Natural killer cell treated with Interleukin-12 subunit alpha and Interleukin-12 subunit beta and Interleukin-15 and Interleukin-18, amount 100 ng/mL, for 72 hours (primary cell): ENCODE results near the gene ARSB. TPM values are rescaled to one million over a fixed set of nuclear protein-coding genes. Genes with fewer than 3 reads are reported as not detected.
"Not testable (repeated sequence)": the region's sequence is repeated elsewhere in the genome, so short reads cannot be mapped to it uniquely, and the experiment has no call there.

ENCODE experiments used
- ATAC-seq, 2 donors: fragments of 150-1000 bp; cut with Tn5 transposase in 1 of 2; sonication (Bioruptor Pico), chemical (Tn5 transposase) in 1 of 2; 2 replicates each; pipeline ENCODE4 v1.10.0; 2021
- DNase-seq: peaks from one replicate; pipeline ENCODE4 v3.0.0; 2022; ENCODE audit warnings: low spot score
- H3K27ac Mint-ChIP-seq, 2 donors: 1 replicate in 1 of 2; 2 replicates in 1 of 2; pipeline ENCODE4 v1.8.0; 2022; ENCODE audit warnings: mixed read lengths in 2 of 2, mild to moderate bottlenecking in 1 of 2, moderate library complexity in 1 of 2
- H3K27me3 Mint-ChIP-seq, 2 donors: 1 replicate in 1 of 2; 2 replicates in 1 of 2; pipeline ENCODE4 v1.8.0; 2022; ENCODE audit warnings: mixed read lengths in 2 of 2
- H3K36me3 Mint-ChIP-seq: one replicate; pipeline ENCODE4 v1.8.0; 2022; ENCODE audit warnings: mixed read lengths
- H3K4me1 Mint-ChIP-seq, 2 donors: 1 replicate in 1 of 2; 2 replicates in 1 of 2; pipeline ENCODE4 v1.8.0; 2022; ENCODE audit warnings: low read depth in 2 of 2, mixed read lengths in 2 of 2, mild to moderate bottlenecking in 1 of 2
- H3K4me3 Mint-ChIP-seq: one replicate; pipeline ENCODE4 v1.8.0; 2022; ENCODE audit warnings: mixed read lengths
- H3K9me3 Mint-ChIP-seq: 2 replicates; pipeline ENCODE4 v1.8.0; 2022; ENCODE audit warnings: mixed read lengths
- total RNA-seq, 2 donors: library from RNA; stranded (reverse); gene quantifications; one replicate each; pipeline ENCODE4 v1.2.3, GENCODE V29; 2022

ARSB gene
- total RNA-seq, 2 donors from 2014 or later: 15.4 to 22.3 TPM

DNA sequence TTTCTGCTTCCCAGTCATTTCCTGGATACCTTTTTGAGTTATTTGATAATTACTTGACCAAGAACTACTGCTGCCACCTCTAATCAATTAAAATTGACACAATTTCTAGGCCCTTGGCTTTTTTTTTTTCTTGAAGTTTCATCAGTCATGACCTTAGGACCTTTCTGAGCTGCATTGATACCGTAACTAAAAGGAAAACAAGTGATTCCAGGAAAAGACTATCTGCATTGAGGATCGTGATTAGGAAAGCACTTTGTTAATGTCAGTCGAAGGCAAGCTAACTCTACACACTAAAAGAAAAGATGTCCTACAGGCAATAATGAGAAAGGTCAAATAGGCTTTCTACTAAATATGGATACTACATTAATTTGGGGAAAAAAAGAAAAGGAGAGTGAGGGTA, 69.9 kb downstream of the ARSB start:
- Mint-ChIP-seq H3K36me3 (no peaks in the 10 kb centered on the region), H3K27me3 (no peaks in the 10 kb centered on the region), H3K4me1 (no peaks in the 10 kb centered on the region), H3K9me3 (no peaks in the 10 kb centered on the region), H3K4me3 (no peak overlapping the region), H3K27ac (no peak overlapping the region)
- ATAC-seq (no peak), DNase-seq (no peak)

DNA sequence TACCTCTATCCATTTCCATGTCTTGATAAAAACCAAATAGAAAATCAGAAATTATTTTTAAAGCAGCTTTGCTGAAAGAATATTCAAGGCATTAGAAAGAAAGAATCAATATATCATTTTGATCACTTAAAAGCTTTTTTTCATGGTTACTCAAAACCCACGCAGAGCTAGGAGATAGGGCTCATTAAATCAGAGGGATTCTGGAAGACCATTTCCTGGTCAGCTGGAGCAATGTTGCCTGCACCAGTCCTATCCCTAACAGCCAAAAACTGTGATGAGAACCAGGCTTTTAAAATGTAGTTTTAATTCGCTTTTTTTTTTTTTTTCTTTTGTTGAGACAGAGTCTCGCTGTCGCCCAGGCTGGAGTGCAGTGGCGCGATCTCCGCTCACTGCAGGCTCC, 72.3 kb downstream of the ARSB start:
- H3K4me3 Mint-ChIP-seq: no peak overlapping the region
- H3K36me3 Mint-ChIP-seq: no peaks in the 10 kb centered on the region
- peaks cover 0 to 5% of the 10 kb centered on the region in 2 donors for H3K4me1 Mint-ChIP-seq
- H3K27me3 Mint-ChIP-seq: peaks cover 0 to 2% of the 10 kb centered on the region in 2 donors
- no peaks in the 10 kb centered on the region for H3K9me3 Mint-ChIP-seq
- H3K27ac Mint-ChIP-seq: no peak overlapping the region
- DNase-seq (no peak), ATAC-seq (no peak)

DNA sequence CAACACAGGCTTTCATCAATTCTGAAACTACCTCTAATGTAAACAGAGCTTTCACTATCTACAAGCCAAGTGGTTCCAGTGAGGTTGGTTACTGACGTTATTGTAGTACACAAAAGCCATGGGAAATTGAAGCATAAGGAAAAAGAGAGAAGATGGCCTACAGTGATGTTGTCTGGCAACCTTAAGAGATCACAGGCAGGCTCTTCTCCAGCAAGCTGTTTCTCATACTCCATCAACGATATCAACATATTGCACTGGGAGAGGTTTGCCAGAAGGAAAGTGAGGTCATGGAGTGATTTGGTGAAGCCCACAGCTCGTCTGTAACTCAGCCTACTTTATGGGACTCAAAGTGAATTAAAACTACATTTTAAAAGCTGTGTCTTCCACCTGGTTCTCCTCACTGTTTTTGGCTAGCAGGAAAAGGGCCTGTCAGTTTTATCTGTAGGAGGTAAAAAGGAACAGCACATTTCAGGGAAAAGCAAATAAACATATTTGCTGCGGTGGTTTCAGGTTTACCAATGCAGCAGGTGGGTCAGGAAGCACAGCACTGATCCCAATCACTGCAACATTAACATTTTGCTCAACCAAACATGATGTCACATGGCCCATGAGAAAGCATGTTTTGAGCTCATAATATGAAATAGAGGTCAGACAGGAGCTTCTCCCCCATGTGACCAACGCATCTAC, 72.9 kb downstream of the ARSB start:
- DNase-seq (no peak), ATAC-seq (no peak)
- Mint-ChIP-seq H3K4me1 (peaks cover 0 to 5% of the 10 kb centered on the region in 2 donors), H3K4me3 (no peak overlapping the region), H3K36me3 (no peaks in the 10 kb centered on the region), H3K9me3 (no peaks in the 10 kb centered on the region), H3K27me3 (peaks cover 0 to 2% of the 10 kb centered on the region in 2 donors), H3K27ac (no peak overlapping the region)

DNA sequence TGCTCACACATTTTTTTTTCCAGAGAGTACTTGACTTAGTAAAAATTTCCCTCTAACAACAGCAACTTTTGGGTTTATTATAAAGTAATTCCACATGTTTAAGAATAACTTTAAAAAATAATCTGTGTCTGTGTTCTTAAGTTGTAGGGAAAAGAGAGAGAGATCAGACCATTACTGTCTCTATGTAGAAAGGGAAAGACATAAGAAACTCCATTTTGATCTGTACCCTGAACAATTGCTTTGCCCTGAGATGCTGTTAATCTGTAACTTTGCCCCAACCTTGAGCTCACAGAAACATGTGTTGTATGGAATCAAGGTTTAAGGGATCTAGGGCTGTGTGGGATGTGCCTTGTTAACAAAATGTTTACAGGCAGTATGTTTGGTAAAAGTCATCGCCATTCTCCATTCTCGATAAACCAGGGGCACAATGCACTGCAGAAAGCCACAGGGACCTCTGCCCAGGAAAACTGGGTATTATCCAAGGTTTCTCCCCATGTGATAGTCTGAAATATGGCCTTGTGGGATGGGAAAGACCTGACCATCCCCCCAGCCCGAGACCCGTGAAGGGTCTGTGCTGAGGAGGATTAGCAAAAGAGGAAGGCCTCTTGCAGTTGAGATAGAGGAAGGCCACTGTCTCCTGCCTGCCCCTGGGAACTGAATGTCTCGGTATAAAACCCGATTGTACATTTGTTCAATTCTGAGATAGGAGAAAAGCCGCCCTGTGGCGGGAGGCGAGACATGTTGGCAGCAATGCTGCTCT, 75.7 kb downstream of the ARSB start:
- not testable (repeated sequence) for H3K4me1 Mint-ChIP-seq, H3K4me3 Mint-ChIP-seq, H3K27ac Mint-ChIP-seq, H3K9me3 Mint-ChIP-seq, DNase-seq, H3K36me3 Mint-ChIP-seq, H3K27me3 Mint-ChIP-seq, ATAC-seq

DNA sequence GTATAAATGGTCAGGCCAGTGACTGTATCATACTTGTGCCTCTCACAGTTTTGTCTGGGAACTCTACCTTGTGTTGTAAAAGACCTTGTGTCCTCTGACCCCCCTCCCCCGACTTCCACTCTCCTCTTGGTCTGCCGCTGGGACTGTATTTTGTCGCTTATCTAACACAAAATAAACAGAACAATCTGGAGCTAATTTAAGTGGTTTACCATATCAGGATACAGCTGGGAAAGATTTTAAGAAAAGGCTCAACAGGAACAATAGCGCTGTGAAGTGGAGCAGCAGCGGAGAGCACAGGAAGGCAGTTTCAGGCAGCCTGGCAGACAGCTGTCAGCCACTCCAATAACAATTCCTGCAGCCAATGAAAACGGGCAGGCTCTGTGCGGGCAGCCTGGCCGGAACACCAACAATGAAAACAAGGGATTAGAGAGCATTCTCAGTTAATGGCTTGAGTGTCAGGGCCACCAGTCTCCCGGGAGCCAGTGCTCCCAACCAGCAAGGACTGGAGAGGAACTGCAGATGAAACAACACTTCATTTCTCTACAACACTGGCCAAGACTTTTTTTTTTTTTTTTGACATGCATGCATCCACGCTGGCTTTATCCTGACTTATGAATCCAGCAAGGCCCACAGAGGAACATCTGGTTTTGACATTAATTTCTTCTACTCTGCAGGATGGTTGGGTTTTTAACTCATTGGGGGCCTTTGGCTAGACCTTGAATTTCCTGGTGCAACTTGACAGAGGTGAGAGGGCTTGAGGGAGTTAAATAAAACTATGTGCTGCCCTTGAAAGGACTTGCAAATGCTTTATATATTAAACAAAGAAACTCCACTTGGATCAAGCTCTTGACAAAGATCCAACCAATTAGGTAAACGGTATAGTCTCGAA, 76.7 kb downstream of the ARSB start:
- Mint-ChIP-seq H3K36me3 (no peaks in the 10 kb centered on the region), H3K27ac (no peak overlapping the region), H3K4me1 (peaks cover 0 to 5% of the 10 kb centered on the region in 2 donors), H3K27me3 (peaks cover 0 to 2% of the 10 kb centered on the region in 2 donors), H3K4me3 (no peak overlapping the region), H3K9me3 (no peaks in the 10 kb centered on the region)
- DNase-seq: no peak
- ATAC-seq: no peak

DNA sequence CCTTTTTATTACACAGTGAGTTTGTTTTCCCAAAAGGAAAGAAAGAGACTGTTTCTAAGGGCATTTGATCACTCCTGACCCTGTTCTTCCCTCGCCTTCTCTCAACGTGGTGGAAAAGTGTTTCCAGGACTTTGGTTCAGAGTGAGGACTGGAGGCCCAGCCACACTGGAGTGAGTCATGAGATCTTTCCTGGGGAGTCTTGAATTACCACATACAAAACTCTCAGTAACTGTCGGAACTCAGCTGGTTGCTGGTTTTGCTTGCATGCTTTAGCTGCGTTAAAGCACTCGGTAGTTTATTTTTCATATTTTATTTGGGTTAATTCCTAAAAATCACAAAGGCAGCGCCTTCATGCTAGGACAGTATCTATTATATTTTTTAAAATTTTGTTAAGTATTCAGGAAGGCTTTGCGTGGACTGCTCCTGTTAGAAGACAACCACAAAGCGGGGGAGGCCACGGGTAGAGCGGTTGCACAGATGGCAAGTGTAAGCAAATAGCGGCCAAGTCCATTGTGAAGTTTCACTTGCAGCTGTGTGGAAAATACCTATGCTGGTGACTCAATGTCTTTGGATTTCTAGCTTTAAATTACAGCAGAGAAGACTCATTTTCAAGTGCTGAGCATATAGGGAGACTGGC, 77.7 kb downstream of the ARSB start:
- peaks cover 0 to 2% of the 10 kb centered on the region in 2 donors for H3K27me3 Mint-ChIP-seq
- H3K4me3 Mint-ChIP-seq: no peak overlapping the region
- no peaks in the 10 kb centered on the region for H3K9me3 Mint-ChIP-seq
- no peaks in the 10 kb centered on the region for H3K36me3 Mint-ChIP-seq
- H3K4me1 Mint-ChIP-seq: peaks cover 0 to 5% of the 10 kb centered on the region in 2 donors
- DNase-seq: no peak
- no peak for ATAC-seq
- H3K27ac Mint-ChIP-seq: no peak overlapping the region

DNA sequence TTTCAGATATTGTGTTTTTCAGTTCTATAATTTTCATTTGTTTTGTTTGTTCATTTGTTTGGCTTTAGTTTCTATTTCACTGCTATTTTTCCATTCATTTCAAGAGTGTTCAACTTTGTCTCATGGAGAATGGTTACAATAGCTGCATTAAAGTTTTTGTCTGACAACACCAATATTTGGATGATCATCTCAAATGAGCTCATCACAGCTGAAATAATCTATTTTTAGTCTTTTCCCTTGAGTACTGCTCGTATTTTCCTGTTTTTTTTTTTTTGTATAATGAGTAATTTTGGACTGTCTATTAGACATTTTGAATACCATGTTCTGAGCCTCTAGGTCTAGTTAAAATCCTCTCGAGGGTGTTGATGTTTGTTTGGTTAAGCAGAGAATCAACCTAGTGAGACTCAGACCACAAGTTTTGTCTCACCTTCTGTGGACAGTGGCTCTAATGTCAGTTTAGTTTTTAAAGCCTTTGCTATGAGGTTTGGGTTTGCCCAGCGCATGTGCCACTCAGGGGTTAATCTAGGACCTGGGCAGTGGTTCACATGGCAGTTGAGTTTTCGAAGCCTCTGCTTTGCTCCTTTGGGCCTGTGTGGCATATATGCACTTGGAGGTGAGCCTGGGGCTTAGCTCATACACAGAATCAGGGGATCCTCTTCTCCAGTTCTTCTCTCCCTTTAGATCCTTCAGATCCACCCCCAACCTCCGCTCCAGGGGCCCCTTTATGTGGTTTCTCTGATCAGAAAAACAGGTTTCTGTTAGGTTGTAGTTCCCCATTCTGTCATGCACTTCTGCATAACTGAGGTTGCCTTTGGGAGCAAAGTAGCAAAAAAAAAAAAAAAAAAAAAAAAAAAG, 79.8 kb downstream of the ARSB start:
- Mint-ChIP-seq H3K9me3 (no peaks in the 10 kb centered on the region), H3K4me3 (no peak overlapping the region), H3K36me3 (peaks cover 4% of the 10 kb centered on the region), H3K4me1 (peaks cover 0 to 5% of the 10 kb centered on the region in 2 donors), H3K27ac (no peak overlapping the region), H3K27me3 (peaks cover 0 to 2% of the 10 kb centered on the region in 2 donors)
- ATAC-seq: no peak
- DNase-seq: no peak

DNA sequence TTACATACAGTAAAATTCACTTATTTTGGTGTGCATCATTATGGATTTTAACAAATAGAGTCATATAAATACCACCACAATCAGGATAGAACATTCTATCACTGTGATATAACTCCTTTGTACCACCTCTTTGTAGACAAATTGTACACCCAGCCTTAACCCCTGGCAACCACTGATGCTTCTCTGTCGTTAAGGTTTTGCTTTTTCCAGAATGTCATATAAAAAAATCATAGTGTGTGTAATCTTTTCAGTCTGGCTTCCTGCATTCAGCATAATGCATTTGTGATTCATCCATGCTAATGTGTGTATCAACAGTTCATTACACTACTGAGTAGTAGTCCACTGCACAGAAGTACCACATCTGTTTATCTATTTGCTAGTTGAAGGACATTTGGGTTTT, 81.2 kb downstream of the ARSB start:
- Mint-ChIP-seq H3K27ac (no peak overlapping the region), H3K9me3 (peaks cover 4% of the 10 kb centered on the region), H3K4me3 (no peak overlapping the region), H3K4me1 (peaks cover 0 to 5% of the 10 kb centered on the region in 2 donors), H3K27me3 (peaks cover 0 to 2% of the 10 kb centered on the region in 2 donors), H3K36me3 (peaks cover 10% of the 10 kb centered on the region)
- no peak for ATAC-seq
- no peak for DNase-seq

DNA sequence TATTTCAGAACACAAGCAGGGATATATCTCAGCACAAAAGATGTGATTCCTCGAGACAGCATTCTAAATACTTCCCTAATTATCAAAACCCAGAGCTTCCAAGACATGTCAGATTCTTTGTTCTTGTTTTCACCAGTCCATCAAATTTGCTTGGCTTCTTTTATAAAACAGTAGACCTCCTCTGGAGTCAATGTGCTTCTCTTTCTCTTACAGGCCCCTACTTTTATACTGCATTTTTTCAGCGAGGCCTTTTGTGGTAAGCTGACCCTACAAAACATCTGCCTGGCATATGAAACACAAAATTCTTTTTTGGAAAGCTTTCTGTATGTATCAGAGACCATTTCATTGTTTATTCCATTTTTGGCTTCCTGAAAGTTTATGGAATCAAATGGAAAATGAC, 81.8 kb downstream of the ARSB start:
- H3K36me3 Mint-ChIP-seq: peaks cover 10% of the 10 kb centered on the region
- peaks cover 0 to 2% of the 10 kb centered on the region in 2 donors for H3K27me3 Mint-ChIP-seq
- no peak overlapping the region for H3K27ac Mint-ChIP-seq
- H3K9me3 Mint-ChIP-seq: peaks cover 4% of the 10 kb centered on the region
- no peak for DNase-seq
- H3K4me3 Mint-ChIP-seq: no peak overlapping the region
- peaks cover 0 to 4% of the 10 kb centered on the region in 2 donors for H3K4me1 Mint-ChIP-seq
- ATAC-seq: no peak

DNA sequence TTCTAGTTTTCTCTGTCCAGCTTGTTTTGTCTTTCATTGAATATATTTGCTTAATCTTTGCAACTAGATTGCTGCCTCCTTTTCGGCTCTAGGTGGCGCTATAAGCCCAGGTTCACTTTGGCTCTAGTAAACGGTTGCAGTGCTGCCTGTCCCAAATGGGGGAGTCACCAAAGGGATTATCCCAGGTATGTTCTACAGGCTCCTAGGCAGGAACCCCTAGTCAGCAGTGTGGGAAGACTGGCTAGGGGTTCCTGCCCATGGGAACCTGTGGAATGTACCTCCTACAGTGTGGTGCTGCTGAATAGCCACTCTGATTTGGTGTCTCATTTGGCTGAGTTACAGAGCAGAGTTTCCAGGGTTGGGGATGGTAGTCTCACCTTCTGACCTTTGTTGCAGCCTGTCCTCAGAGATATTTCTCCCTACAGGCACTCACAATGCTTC, 85.2 kb downstream of the ARSB start:
- Mint-ChIP-seq H3K27ac (no peak overlapping the region), H3K9me3 (peaks cover 4% of the 10 kb centered on the region), H3K36me3 (peaks cover 10% of the 10 kb centered on the region), H3K4me3 (no peak overlapping the region), H3K4me1 (no peaks in the 10 kb centered on the region), H3K27me3 (no peaks in the 10 kb centered on the region)
- DNase-seq: no peak
- no peak for ATAC-seq

DNA sequence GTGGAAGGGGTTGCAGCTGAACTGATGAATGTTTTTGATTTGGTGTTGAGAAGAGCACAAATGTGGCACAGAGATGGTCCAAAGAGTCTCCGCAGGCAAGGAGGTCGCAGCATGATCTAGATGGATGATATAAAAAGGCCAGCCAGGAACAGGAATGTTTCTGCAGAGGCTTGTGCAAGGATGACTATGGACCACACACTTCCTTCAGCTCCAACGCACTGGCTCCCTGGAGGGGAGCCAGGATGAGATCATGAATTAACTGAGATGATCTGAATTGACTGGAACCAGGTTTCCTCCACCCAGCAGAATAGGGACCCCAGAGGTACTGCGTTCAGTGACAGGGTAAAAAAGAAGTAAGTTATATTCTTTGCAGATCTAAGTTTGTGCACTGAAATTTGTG, 89.0 kb downstream of the ARSB start:
- H3K9me3 Mint-ChIP-seq: peaks cover 4% of the 10 kb centered on the region
- no peaks in the 10 kb centered on the region for H3K4me1 Mint-ChIP-seq

DNA sequence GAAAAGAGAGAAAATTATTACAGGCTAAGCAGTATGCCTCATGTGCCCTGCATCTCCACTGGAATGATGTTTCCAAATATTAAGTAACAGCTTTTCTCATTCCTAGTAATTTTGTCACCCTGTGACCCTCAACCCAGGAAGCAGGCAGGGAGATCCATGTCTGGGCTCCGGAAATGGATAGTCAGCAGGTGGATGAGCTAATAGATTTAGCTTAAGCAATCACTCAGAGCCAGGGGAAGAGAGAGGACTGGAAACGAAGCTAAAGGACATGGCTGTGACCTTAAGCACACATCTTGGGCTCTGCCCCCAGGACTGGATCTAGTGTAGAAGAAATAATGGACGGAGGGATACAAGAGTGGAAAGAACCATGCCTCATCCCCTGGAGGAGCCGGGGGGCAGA, 89.5 kb downstream of the ARSB start:
- H3K4me3 Mint-ChIP-seq: no peak overlapping the region
- peaks cover 0 to under 1% of the 10 kb centered on the region in 2 donors for H3K4me1 Mint-ChIP-seq

More for the DNA sequence above, 89.0 kb downstream of the ARSB start:
- no peak overlapping the region for H3K4me3 Mint-ChIP-seq
- H3K27ac Mint-ChIP-seq: no peak overlapping the region
- DNase-seq (no peak), ATAC-seq (no peak)
- peaks cover 9% of the 10 kb centered on the region for H3K36me3 Mint-ChIP-seq
- peaks cover 0 to under 1% of the 10 kb centered on the region in 2 donors for H3K27me3 Mint-ChIP-seq

More for the DNA sequence above, 89.5 kb downstream of the ARSB start:
- Mint-ChIP-seq H3K9me3 (peaks cover 4% of the 10 kb centered on the region), H3K27me3 (peaks cover 3 to 5% of the 10 kb centered on the region in 2 donors), H3K36me3 (peaks cover 10% of the 10 kb centered on the region), H3K27ac (no peak overlapping the region)
- DNase-seq: no peak
- ATAC-seq: no peak
